GM12878 (cell line): Measurements from ENCODE around the gene ANKDD1A.

Experiments used
- CBX5 ChIP-seq: sonication (generic); IDR thresholded peaks from 2 replicates; pipeline ENCODE4 v1.6.1; 2016; ENCODE audit warnings: low read depth, moderate library complexity, mild to moderate bottlenecking, inconsistent platforms
- CHD1 ChIP-seq: IDR thresholded peaks from 2 replicates; pipeline ENCODE4 v1.6.1; 2012; ENCODE audit warnings: low read depth, low read length, improper control_type of control experiment
- CTCF ChIP-seq, 3 experiments: IDR thresholded peaks in 2 of 3; conservative IDR thresholded peaks in 1 of 3; 2 replicates each; pipeline ENCODE4 v1.5.1; 2011; ENCODE audit warnings: low read depth in 3 of 3, low read length in 3 of 3, mild to moderate bottlenecking in 3 of 3, control low read depth in 2 of 3, moderate library complexity in 2 of 3, inconsistent platforms in 1 of 3, mixed read lengths in 1 of 3; ENCODE audit not compliant: control insufficient read depth in 2 of 3, insufficient read depth in 1 of 3; ENCODE audit errors: extremely low read depth in 1 of 3
- FOS ChIP-seq: IDR thresholded peaks from 3 replicates; pipeline ENCODE4 v1.6.1; 2011; ENCODE audit warnings: borderline replicate concordance; ENCODE audit not compliant: insufficient read length; ENCODE audit errors: extremely low read depth
- GABPA ChIP-seq: IDR thresholded peaks from 2 replicates; pipeline ENCODE4 v1.6.1; 2014; ENCODE audit warnings: antibody characterized with exemption, low read depth, mild to moderate bottlenecking, inconsistent platforms
- MAX ChIP-seq: IDR thresholded peaks from 2 replicates; pipeline ENCODE4 v1.6.1; 2012; ENCODE audit warnings: low read depth, low read length, improper control_type of control experiment
- PBX3 ChIP-seq: IDR thresholded peaks from 2 replicates; pipeline ENCODE4 v1.6.1; 2011; ENCODE audit warnings: mild to moderate bottlenecking, low read depth, low read length, moderate library complexity; ENCODE audit not compliant: insufficient replicate concordance
- POLR2A ChIP-seq: IDR thresholded peaks from 2 replicates; pipeline ENCODE4 v1.6.1; 2011; ENCODE audit warnings: low read depth, mild to moderate bottlenecking, low read length
- POLR2AphosphoS5 ChIP-seq: IDR thresholded peaks from 2 replicates; pipeline ENCODE4 v1.6.1; 2011; ENCODE audit warnings: mild to moderate bottlenecking, low read length, inconsistent platforms
- RBBP5 ChIP-seq: fragments of 200-600 bp; sonication (generic); conservative IDR thresholded peaks from 2 replicates; pipeline ENCODE4 v1.6.1; 2016
- SMC3 ChIP-seq: IDR thresholded peaks from 2 replicates; pipeline ENCODE4 v1.6.1; 2011; ENCODE audit warnings: low read length, improper control_type of control experiment, borderline replicate concordance
- WRNIP1 ChIP-seq: IDR thresholded peaks from 2 replicates; pipeline ENCODE4 v1.6.1; 2011; ENCODE audit warnings: low read depth, low read length, improper control_type of control experiment, borderline replicate concordance
- ZNF687 ChIP-seq: fragments of 450-650 bp; IDR thresholded peaks from 2 replicates; pipeline ENCODE4 v1.6.1; 2017; ENCODE audit warnings: mild to moderate bottlenecking, moderate library complexity

GRCh38 chr15:64894395-64895056 is 17.2 kb upstream of the ANKDD1A start:
- no peak; the same call in 1 of the 2 replicates for TF ChIP-seq POLR2AphosphoS5
- TF ChIP-seq CTCF (IDR thresholded peaks at IDR 0.05 in 2 of 3, conservative IDR thresholded peaks at IDR 0.05 in 1 of 3; ENCODE audit: control insufficient read depth in 2 of 3, extremely low read depth in 1 of 3, insufficient read depth in 1 of 3, low read depth in 3 of 3, low read length in 3 of 3): no peak
- no peak for TF ChIP-seq PBX3
- TF ChIP-seq FOS: no peak
- TF ChIP-seq MAX: peak; percentile 52; the same call in 1 of the 2 replicates
- TF ChIP-seq ZNF687: no peak; the same call in 1 of the 2 replicates
- no peak for TF ChIP-seq CHD1
- peak; percentile 74 for TF ChIP-seq POLR2A
- TF ChIP-seq WRNIP1: no peak
- no peak for TF ChIP-seq RBBP5
- TF ChIP-seq GABPA: no peak
- 0 out of 2 replicates have a peak, but pooled peaks have one; percentile 4 for TF ChIP-seq SMC3
- no peak for TF ChIP-seq CBX5
